ENCODE results near the gene SYNPO2.

SYNPO2 gene

GRCh38 chr4:118848242-118848641, 40.4 kb upstream of the SYNPO2 start:
- in situ Hi-C loops (cut with HindIII; ENCODE audit: low sequenced_read_pairs), result loop anchor here (5.0 kb wide), 1 partner anchor 59 kb away; no protein-coding TSS in a partner anchor
- TF ChIP-seq CTCF (IDR thresholded peaks at IDR 0.05; ENCODE audit: low read depth, low read length, missing control alignments), result no peak
- no peak overlapping the region for H3K4me3 ChIP-seq (ENCODE audit: low read depth, low read length)
- DNase-seq (ENCODE audit: low read depth), result no peak

- in situ Hi-C loops (cut with HindIII; ENCODE audit: low sequenced_read_pairs), result loop anchor here (5.0 kb wide), 1 partner anchor 58 kb away; no protein-coding TSS in a partner anchor
- no peak for DNase-seq (ENCODE audit: low read depth)
- TF ChIP-seq CTCF (IDR thresholded peaks at IDR 0.05; ENCODE audit: low read depth, low read length, missing control alignments), result no peak
- H3K4me3 ChIP-seq (ENCODE audit: low read depth, low read length), result no peak overlapping the region
These were observed 39.8 kb upstream of the SYNPO2 start for GRCh38 chr4:118848901-118849300.

GRCh38 chr4:118849867-118850487, 38.7 kb upstream of the SYNPO2 start:
- peak overlapping the region; percentile 20 for H3K4me3 ChIP-seq (ENCODE audit: low read depth, low read length)
- no peak for DNase-seq (ENCODE audit: low read depth)
- TF ChIP-seq CTCF (IDR thresholded peaks at IDR 0.05; ENCODE audit: low read depth, low read length, missing control alignments), result no peak
- in situ Hi-C loops (cut with HindIII; ENCODE audit: low sequenced_read_pairs), result loop anchor here (5.0 kb wide), 1 partner anchor 57 kb away; no protein-coding TSS in a partner anchor

- H3K4me3 ChIP-seq (ENCODE audit: low read depth, low read length), result peak overlapping the region; percentile 20
- no peak for DNase-seq (ENCODE audit: low read depth)
- in situ Hi-C loops (cut with HindIII; ENCODE audit: low sequenced_read_pairs), result no loop called here
- TF ChIP-seq CTCF (IDR thresholded peaks at IDR 0.05; ENCODE audit: low read depth, low read length, missing control alignments), result no peak
These were observed 38.0 kb upstream of the SYNPO2 start for GRCh38 chr4:118850488-118851173.

GRCh38 chr4:118857760-118858159, 30.9 kb upstream of the SYNPO2 start:
- in situ Hi-C loops (cut with HindIII; ENCODE audit: low sequenced_read_pairs), result no loop called here
- DNase-seq (ENCODE audit: low read depth), result no peak
- no peak for TF ChIP-seq CTCF (IDR thresholded peaks at IDR 0.05; ENCODE audit: low read depth, low read length, missing control alignments)
- no peak overlapping the region for H3K4me3 ChIP-seq (ENCODE audit: low read depth, low read length)

- no peak overlapping the region for H3K4me3 ChIP-seq (ENCODE audit: low read depth, low read length)
- in situ Hi-C loops (cut with HindIII; ENCODE audit: low sequenced_read_pairs), result no loop called here
- TF ChIP-seq CTCF (IDR thresholded peaks at IDR 0.05; ENCODE audit: low read depth, low read length, missing control alignments), result no peak
These were observed 29.9 kb upstream of the SYNPO2 start for GRCh38 chr4:118858779-118859178.

More at GRCh38 chr4:118858779-118859178, 29.9 kb upstream of the SYNPO2 start:
- no peak for DNase-seq (ENCODE audit: low read depth)
